ENCODE data around the gene GNB3. TPM values are rescaled to one million over a fixed set of nuclear protein-coding genes. Genes with fewer than 3 reads are reported as not detected.

GNB3 gene
- total RNA-seq, 1 experiment from 2014 or later: 0.21 TPM

DNA sequence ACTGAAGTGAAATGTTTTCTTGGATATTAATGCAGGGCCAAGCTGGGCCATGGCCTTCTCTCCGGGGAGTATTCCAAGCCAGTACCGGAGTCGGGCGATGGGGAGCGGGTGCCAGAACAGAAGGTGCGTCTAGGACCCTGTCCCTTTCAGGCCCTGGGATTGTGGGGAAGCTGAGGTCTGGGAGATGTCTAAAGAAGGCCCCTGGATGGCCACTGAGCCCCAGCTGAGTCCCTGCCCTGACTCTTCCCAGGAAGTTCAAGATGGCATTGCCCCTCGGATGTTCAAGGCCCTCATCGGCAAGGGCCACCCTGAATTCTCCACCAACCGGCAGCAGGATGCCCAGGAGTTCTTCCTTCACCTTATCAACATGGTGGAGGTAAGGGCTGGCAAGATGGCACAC lies 19.4 kb downstream of the GNB3 start:
- Histone ChIP-seq H3K4me1 (ENCODE audit: control insufficient read depth, insufficient read depth, low read length) (no peaks in the 10 kb centered on the region), H3K36me3 (ENCODE audit: control insufficient read depth, insufficient read depth, low read length) (peaks cover 4% of the 10 kb centered on the region), H3K4me3 (ENCODE audit: low read depth in 2 of 2, low read length in 2 of 2) (no peak overlapping the region), H3K27me3 (ENCODE audit: control insufficient read depth, insufficient read depth, low read length) (no peaks in the 10 kb centered on the region), H3K9me3 (ENCODE audit: control insufficient read depth, insufficient read depth, low read depth, low read length) (no peaks in the 10 kb centered on the region), H3K27ac (ENCODE audit: low read length) (no peak overlapping the region)
- intact Hi-C loops (cut with micrococcal nuclease; ENCODE audit: unreplicated experiment) (no loop called here), in situ Hi-C loops (cut with HindIII; ENCODE audit: low pct_unique_long_range_greater_than_20kb, low sequenced_read_pairs) (no loop called here)
- POLR2A ChIA-PET: no interaction called here
- TF ChIP-seq SIN3A (IDR thresholded peaks at IDR 0.05; ENCODE audit: borderline replicate concordance, insufficient read depth, low read depth, low read length) (no peak), TCF7L2 (IDR thresholded peaks at IDR 0.05; ENCODE audit: low read depth, low read length) (no peak), POLR2AphosphoS5 (IDR thresholded peaks at IDR 0.05; ENCODE audit: low read depth, low read length) (no peak)
- TF ChIP-seq, protein P1, sequence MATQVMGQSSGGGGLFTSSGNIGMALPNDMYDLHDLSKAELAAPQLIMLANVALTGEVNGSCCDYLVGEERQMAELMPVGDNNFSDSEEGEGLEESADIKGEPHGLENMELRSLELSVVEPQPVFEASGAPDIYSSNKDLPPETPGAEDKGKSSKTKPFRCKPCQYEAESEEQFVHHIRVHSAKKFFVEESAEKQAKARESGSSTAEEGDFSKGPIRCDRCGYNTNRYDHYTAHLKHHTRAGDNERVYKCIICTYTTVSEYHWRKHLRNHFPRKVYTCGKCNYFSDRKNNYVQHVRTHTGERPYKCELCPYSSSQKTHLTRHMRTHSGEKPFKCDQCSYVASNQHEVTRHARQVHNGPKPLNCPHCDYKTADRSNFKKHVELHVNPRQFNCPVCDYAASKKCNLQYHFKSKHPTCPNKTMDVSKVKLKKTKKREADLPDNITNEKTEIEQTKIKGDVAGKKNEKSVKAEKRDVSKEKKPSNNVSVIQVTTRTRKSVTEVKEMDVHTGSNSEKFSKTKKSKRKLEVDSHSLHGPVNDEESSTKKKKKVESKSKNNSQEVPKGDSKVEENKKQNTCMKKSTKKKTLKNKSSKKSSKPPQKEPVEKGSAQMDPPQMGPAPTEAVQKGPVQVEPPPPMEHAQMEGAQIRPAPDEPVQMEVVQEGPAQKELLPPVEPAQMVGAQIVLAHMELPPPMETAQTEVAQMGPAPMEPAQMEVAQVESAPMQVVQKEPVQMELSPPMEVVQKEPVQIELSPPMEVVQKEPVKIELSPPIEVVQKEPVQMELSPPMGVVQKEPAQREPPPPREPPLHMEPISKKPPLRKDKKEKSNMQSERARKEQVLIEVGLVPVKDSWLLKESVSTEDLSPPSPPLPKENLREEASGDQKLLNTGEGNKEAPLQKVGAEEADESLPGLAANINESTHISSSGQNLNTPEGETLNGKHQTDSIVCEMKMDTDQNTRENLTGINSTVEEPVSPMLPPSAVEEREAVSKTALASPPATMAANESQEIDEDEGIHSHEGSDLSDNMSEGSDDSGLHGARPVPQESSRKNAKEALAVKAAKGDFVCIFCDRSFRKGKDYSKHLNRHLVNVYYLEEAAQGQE (IDR thresholded peaks at IDR 0.05; ENCODE audit: insufficient read depth in 1 of 2, low read depth in 2 of 2, low read length in 1 of 2): no peak
- TF ChIP-seq, protein P2, sequence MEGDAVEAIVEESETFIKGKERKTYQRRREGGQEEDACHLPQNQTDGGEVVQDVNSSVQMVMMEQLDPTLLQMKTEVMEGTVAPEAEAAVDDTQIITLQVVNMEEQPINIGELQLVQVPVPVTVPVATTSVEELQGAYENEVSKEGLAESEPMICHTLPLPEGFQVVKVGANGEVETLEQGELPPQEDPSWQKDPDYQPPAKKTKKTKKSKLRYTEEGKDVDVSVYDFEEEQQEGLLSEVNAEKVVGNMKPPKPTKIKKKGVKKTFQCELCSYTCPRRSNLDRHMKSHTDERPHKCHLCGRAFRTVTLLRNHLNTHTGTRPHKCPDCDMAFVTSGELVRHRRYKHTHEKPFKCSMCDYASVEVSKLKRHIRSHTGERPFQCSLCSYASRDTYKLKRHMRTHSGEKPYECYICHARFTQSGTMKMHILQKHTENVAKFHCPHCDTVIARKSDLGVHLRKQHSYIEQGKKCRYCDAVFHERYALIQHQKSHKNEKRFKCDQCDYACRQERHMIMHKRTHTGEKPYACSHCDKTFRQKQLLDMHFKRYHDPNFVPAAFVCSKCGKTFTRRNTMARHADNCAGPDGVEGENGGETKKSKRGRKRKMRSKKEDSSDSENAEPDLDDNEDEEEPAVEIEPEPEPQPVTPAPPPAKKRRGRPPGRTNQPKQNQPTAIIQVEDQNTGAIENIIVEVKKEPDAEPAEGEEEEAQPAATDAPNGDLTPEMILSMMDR (IDR thresholded peaks at IDR 0.05): no peak
- CTCF ChIA-PET: interaction anchor here (0.6 kb wide), 1 partner anchor 58 kb away, joined by 3 read pairs; no protein-coding TSS in a partner anchor
- ATAC-seq (no peak), DNase-seq (ENCODE audit: low read depth, low spot score) (no peak)
- no TSS peak for BruUV-seq (replicated peaks)

DNA sequence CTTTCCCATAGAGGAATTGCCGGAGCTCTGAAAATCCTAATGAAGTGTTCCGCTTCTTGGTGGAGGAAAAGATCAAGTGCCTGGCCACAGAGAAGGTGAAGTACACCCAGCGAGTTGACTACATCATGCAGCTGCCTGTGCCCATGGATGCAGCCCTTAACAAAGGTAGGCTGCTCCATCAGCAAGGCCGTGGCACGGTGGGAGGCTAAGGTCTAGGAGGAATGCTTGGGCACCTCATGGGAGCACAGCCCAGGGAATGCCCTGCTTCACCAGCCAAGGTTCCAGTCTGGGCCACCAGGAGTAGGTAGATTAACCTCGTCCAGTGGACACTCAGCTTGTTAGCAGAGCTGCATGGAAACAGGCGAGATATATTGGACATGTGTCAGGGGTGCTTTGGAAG lies 20.2 kb downstream of the GNB3 start:
- POLR2A ChIA-PET: no interaction called here
- no peak for TF ChIP-seq SIN3A (IDR thresholded peaks at IDR 0.05; ENCODE audit: borderline replicate concordance, insufficient read depth, low read depth, low read length)
- TF ChIP-seq, protein P1 (IDR thresholded peaks at IDR 0.05; ENCODE audit: insufficient read depth in 1 of 2, low read depth in 2 of 2, low read length in 1 of 2): no peak
- TF ChIP-seq POLR2AphosphoS5 (IDR thresholded peaks at IDR 0.05; ENCODE audit: low read depth, low read length): no peak
- TF ChIP-seq TCF7L2 (IDR thresholded peaks at IDR 0.05; ENCODE audit: low read depth, low read length): no peak
- TF ChIP-seq, protein P2 (IDR thresholded peaks at IDR 0.05): no peak
- Histone ChIP-seq H3K27ac (ENCODE audit: low read length) (no peak overlapping the region), H3K36me3 (ENCODE audit: control insufficient read depth, insufficient read depth, low read length) (peaks cover 4% of the 10 kb centered on the region), H3K4me3 (ENCODE audit: low read depth in 2 of 2, low read length in 2 of 2) (no peak overlapping the region), H3K9me3 (ENCODE audit: control insufficient read depth, insufficient read depth, low read depth, low read length) (no peaks in the 10 kb centered on the region), H3K27me3 (ENCODE audit: control insufficient read depth, insufficient read depth, low read length) (no peaks in the 10 kb centered on the region), H3K4me1 (ENCODE audit: control insufficient read depth, insufficient read depth, low read length) (no peaks in the 10 kb centered on the region)
- in situ Hi-C loops (cut with HindIII; ENCODE audit: low pct_unique_long_range_greater_than_20kb, low sequenced_read_pairs) (no loop called here), intact Hi-C loops (cut with micrococcal nuclease; ENCODE audit: unreplicated experiment) (no loop called here)
- BruUV-seq (replicated peaks): no TSS peak
- DNase-seq (ENCODE audit: low read depth, low spot score) (no peak), ATAC-seq (no peak)
- CTCF ChIA-PET: interaction anchor here (0.6 kb wide), 1 partner anchor 9 kb away, joined by 4 read pairs; no protein-coding TSS in a partner anchor
